22Rv1 (cell line): ENCODE results near the gene ALAS1.

Experiments used
- ZFX ChIP-seq: fragments of 450-650 bp; IDR thresholded peaks from 2 replicates; pipeline ENCODE4 v1.6.1; 2017; ENCODE audit warnings: antibody characterized with exemption, borderline replicate concordance
- TF ChIP-seq, protein P1 (sequence below): fragments of 450-650 bp; IDR thresholded peaks from 2 replicates; pipeline ENCODE4 v1.5.1; 2017; ENCODE audit warnings: mild to moderate bottlenecking

DNA sequence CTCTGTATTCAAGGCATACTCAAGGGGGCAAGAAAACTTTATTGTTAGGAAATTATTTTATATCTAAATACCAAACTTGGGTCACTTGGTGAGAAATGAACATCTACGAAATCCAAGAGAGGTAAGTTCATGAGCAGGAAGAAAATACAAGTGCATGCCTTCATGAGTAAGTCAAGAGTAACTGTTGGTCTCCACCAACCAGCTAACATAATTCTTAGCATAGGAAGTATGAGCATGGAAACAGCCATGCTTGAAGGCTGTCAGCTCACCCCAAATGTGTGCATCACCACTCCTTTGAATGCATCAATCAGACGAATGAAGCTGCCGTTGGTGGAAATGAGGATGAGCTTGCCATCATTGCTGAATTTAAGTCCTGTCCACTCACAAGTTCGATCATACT is 61.5 kb downstream of the ALAS1 start:
- TF ChIP-seq, protein P1, sequence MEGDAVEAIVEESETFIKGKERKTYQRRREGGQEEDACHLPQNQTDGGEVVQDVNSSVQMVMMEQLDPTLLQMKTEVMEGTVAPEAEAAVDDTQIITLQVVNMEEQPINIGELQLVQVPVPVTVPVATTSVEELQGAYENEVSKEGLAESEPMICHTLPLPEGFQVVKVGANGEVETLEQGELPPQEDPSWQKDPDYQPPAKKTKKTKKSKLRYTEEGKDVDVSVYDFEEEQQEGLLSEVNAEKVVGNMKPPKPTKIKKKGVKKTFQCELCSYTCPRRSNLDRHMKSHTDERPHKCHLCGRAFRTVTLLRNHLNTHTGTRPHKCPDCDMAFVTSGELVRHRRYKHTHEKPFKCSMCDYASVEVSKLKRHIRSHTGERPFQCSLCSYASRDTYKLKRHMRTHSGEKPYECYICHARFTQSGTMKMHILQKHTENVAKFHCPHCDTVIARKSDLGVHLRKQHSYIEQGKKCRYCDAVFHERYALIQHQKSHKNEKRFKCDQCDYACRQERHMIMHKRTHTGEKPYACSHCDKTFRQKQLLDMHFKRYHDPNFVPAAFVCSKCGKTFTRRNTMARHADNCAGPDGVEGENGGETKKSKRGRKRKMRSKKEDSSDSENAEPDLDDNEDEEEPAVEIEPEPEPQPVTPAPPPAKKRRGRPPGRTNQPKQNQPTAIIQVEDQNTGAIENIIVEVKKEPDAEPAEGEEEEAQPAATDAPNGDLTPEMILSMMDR = no peak
- TF ChIP-seq ZFX = no peak
